ENCODE data around the gene IFITM10.

The IFITM10 gene

DNA sequence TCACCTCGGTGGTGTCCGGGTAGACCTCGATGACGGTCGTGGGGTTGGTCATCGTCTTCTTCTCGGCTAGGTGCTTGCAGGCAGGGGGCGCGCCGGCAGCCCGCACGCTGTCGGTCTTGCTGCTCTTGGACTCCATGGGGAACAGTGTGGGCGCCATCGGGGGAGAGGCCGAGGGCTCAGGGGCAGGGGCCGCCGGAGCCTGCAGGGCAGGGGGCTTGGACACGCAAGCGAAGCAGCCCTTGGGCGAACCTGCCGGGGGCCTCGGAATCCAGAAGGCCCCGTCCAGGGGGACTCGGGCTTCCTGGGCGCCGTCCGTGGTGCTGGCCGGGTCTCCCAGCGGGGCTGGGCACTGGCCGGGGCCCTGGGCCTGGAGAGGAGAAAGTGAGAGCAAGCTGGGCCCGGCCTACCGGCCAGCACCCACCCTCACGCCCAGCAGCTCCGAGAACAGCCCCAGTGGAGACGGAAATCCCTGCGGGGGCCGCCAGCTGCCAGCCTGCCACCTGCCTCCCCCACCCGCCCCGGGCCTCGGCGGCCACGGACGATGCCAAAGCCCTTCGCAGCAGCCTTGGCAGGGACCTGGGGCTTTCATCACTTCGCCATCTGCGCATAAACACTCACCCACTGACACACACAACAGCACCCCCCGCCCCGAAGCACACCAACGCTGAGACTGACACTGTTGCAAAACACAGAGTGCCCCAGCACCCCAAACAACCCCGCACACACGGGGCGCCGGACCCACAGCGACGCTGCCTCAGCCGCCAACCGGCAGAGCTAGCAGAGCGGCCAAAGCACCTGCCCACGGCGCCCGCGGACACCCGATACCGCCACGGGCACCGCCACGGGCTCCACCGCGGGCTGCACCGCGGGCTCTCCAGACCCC lies 2.4 kb downstream of the IFITM10 start:
- H3K9ac ChIP-seq (ENCODE audit: low read length): no peak overlapping the region
- H3K4me2 ChIP-seq (ENCODE audit: low read depth, low read length, poor library complexity, severe bottlenecking): no peak overlapping the region
- H3K4me3 ChIP-seq (ENCODE audit: insufficient read depth, low read length, poor library complexity, severe bottlenecking): no peak overlapping the region
- no peak overlapping the region for H2AFZ ChIP-seq (ENCODE audit: low read depth, low read length, severe bottlenecking)
- no peaks in the 10 kb centered on the region for H4K20me1 ChIP-seq (ENCODE audit: low read depth, low read length)
- no peak for TF ChIP-seq EZH2phosphoT487 (conservative IDR thresholded peaks at IDR 0.05; ENCODE audit: low read length)
- TF ChIP-seq CTCF (IDR thresholded peaks at IDR 0.05; ENCODE audit: insufficient read depth, low read length, poor library complexity, severe bottlenecking): no peak
- H3K79me2 ChIP-seq (ENCODE audit: insufficient read depth, low read length): no peaks in the 10 kb centered on the region
- no peaks in the 10 kb centered on the region for H3K27me3 ChIP-seq (ENCODE audit: low read length)
- H3K36me3 ChIP-seq (ENCODE audit: low read length): no peaks in the 10 kb centered on the region
- no peak overlapping the region for H3K27ac ChIP-seq (ENCODE audit: low read depth, low read length)
- no peaks in the 10 kb centered on the region for H3F3A ChIP-seq (ENCODE audit: insufficient read depth)
- H3K9me3 ChIP-seq (ENCODE audit: insufficient read depth, low read length): no peaks in the 10 kb centered on the region
- no peaks in the 10 kb centered on the region for H3K9me2 ChIP-seq (replicated peaks; ENCODE audit: insufficient read depth, low read length)

DNA sequence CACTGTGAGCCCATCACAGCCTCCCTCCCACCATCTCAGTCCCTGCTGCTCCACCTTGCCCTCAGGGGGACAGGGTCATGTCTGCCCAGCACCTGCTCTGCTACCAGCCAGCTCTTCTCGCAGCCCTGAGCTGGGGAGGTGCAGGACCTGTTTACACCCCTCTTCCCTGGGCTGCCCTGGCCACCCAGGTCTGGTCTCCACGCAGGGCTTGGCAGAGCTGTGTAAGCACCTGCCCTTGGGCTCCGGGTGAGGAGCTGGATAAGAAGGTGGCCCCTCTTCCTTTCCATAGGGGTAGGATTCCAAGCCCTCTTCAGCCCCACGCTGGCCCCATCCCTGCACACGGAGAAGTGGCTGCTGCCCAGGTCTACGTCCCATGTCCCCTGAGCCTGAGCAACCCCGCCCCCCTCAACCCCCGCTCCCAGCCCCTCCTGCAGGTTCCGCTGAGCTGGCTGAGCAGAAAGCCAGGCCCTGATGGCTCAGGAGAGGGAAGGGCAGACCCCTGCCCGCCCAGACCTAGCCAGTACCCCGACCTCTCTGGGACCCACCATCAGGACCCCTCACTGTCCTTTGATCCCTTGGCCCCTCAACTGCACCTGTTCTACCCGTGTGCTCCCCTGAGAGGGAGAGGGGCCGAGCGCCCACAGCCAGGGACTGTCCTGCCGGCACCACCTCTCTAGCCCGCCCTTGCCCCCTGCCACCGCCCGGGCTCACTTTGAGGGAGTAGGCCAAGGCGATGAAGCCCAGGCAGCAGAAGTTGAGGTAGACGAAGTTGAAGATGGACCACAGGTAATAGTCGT lies 3.2 kb downstream of the IFITM10 start:
- Histone ChIP-seq H3K9me3 (ENCODE audit: insufficient read depth, low read length) (no peaks in the 10 kb centered on the region), H3K9me2 (replicated peaks; ENCODE audit: insufficient read depth, low read length) (no peaks in the 10 kb centered on the region), H3K27me3 (ENCODE audit: low read length) (no peaks in the 10 kb centered on the region), H3K27ac (ENCODE audit: low read depth, low read length) (no peak overlapping the region), H3K4me3 (ENCODE audit: insufficient read depth, low read length, poor library complexity, severe bottlenecking) (no peak overlapping the region), H4K20me1 (ENCODE audit: low read depth, low read length) (no peaks in the 10 kb centered on the region), H2AFZ (ENCODE audit: low read depth, low read length, severe bottlenecking) (no peak overlapping the region), H3K9ac (ENCODE audit: low read length) (no peak overlapping the region), H3K4me2 (ENCODE audit: low read depth, low read length, poor library complexity, severe bottlenecking) (no peak overlapping the region), H3K36me3 (ENCODE audit: low read length) (no peaks in the 10 kb centered on the region), H3F3A (ENCODE audit: insufficient read depth) (no peaks in the 10 kb centered on the region), H3K79me2 (ENCODE audit: insufficient read depth, low read length) (no peaks in the 10 kb centered on the region)
- TF ChIP-seq CTCF (IDR thresholded peaks at IDR 0.05; ENCODE audit: insufficient read depth, low read length, poor library complexity, severe bottlenecking) (no peak), EZH2phosphoT487 (conservative IDR thresholded peaks at IDR 0.05; ENCODE audit: low read length) (no peak)

DNA sequence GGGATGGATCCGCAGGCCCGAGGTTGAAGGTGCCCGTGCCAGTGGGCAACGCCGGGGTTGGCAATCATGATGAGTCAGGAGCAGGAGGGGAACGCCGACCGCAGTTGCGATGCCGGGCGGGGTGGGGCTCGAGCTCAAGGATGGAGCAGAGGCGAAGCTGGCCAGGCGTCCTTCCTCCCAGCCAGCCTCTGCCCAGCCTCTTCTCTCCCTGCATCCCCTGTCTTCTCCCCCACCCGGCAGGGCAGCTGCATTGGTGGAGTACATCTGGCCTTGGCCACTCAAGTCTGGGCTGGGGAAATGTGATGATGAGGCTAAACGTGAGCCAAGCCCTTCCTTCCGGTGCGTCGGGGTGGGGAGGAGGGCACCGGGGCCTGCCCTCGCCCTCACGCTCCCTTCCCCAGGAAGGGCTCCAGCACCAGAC lies 3.9 kb downstream of the IFITM10 start:
- H3K4me3 ChIP-seq (ENCODE audit: insufficient read depth, low read length, poor library complexity, severe bottlenecking): no peak overlapping the region
- no peaks in the 10 kb centered on the region for H3K9me2 ChIP-seq (replicated peaks; ENCODE audit: insufficient read depth, low read length)
- H3K27ac ChIP-seq (ENCODE audit: low read depth, low read length): no peak overlapping the region
- no peaks in the 10 kb centered on the region for H3F3A ChIP-seq (ENCODE audit: insufficient read depth)
- H3K36me3 ChIP-seq (ENCODE audit: low read length): no peaks in the 10 kb centered on the region
- H3K9me3 ChIP-seq (ENCODE audit: insufficient read depth, low read length): no peaks in the 10 kb centered on the region
- H3K4me2 ChIP-seq (ENCODE audit: low read depth, low read length, poor library complexity, severe bottlenecking): no peak overlapping the region
- H3K9ac ChIP-seq (ENCODE audit: low read length): no peak overlapping the region
- no peak overlapping the region for H2AFZ ChIP-seq (ENCODE audit: low read depth, low read length, severe bottlenecking)
- TF ChIP-seq CTCF (IDR thresholded peaks at IDR 0.05; ENCODE audit: insufficient read depth, low read length, poor library complexity, severe bottlenecking): no peak
- no peak for TF ChIP-seq EZH2phosphoT487 (conservative IDR thresholded peaks at IDR 0.05; ENCODE audit: low read length)
- H4K20me1 ChIP-seq (ENCODE audit: low read depth, low read length): no peaks in the 10 kb centered on the region
- H3K79me2 ChIP-seq (ENCODE audit: insufficient read depth, low read length): no peaks in the 10 kb centered on the region
- no peaks in the 10 kb centered on the region for H3K27me3 ChIP-seq (ENCODE audit: low read length)
